Trophoblast cell (in vitro differentiated cells and primary cell): Measurements from ENCODE around the gene TMEM252.
A peak's percentile ranks its signal among the peaks of the same experiment; 100 is the strongest.

Source experiments
- DNase-seq, 2 donors: peaks; one replicate each; pipeline ENCODE4 v3.0.0-alpha.2; 2016
- H2AFZ ChIP-seq: 2 replicates; pipeline ENCODE4 v1.6.1; 2013; ENCODE audit warnings: low read length, moderate library complexity, mild to moderate bottlenecking; ENCODE audit not compliant: insufficient read depth, poor library complexity
- H2AK5ac ChIP-seq: 2 replicates; pipeline ENCODE4 v1.6.1; 2013; ENCODE audit warnings: mild to moderate bottlenecking, low read length
- H2BK120ac ChIP-seq: 2 replicates; pipeline ENCODE4 v1.6.1; 2013; ENCODE audit warnings: low read length, mild to moderate bottlenecking, moderate library complexity; ENCODE audit not compliant: insufficient read depth, poor library complexity
- H2BK12ac ChIP-seq: 2 replicates; pipeline ENCODE4 v1.6.1; 2013; ENCODE audit warnings: mild to moderate bottlenecking, low read length, moderate library complexity
- H2BK5ac ChIP-seq: 2 replicates; pipeline ENCODE4 v1.6.1; 2013; ENCODE audit warnings: low read length, low read depth, moderate library complexity, mild to moderate bottlenecking; ENCODE audit not compliant: poor library complexity
- H3K14ac ChIP-seq: 2 replicates; pipeline ENCODE4 v1.6.1; 2013; ENCODE audit warnings: mild to moderate bottlenecking, low read length
- H3K18ac ChIP-seq: 2 replicates; pipeline ENCODE4 v1.6.1; 2013; ENCODE audit warnings: mild to moderate bottlenecking, low read length
- H3K23ac ChIP-seq: 2 replicates; pipeline ENCODE4 v1.6.1; 2013; ENCODE audit warnings: low read length
- H3K27ac ChIP-seq: 2 replicates; pipeline ENCODE4 v1.5.1; 2013; ENCODE audit warnings: low read depth, mild to moderate bottlenecking, inconsistent platforms, low read length, moderate library complexity
- H3K27me3 ChIP-seq: 2 replicates; pipeline ENCODE4 v1.6.1; 2013; ENCODE audit warnings: inconsistent platforms, mild to moderate bottlenecking, low read length, moderate library complexity; ENCODE audit not compliant: insufficient read depth
- H3K36me3 ChIP-seq, 2 experiments: 1 replicate in 1 of 2; 2 replicates in 1 of 2; pipeline ENCODE4 v1.6.1; 2013; ENCODE audit warnings: low read length in 2 of 2, mild to moderate bottlenecking in 2 of 2, moderate library complexity in 1 of 2; ENCODE audit not compliant: insufficient read depth in 2 of 2, control insufficient read depth in 1 of 2
- H3K4ac ChIP-seq: 2 replicates; pipeline ENCODE4 v1.6.1; 2013; ENCODE audit warnings: low read depth, mild to moderate bottlenecking, low read length, moderate library complexity
- H3K4me1 ChIP-seq, 2 experiments: 1 replicate in 1 of 2; 2 replicates in 1 of 2; pipeline ENCODE4 v1.6.1; 2013; ENCODE audit warnings: low read length in 2 of 2, mild to moderate bottlenecking in 2 of 2, moderate library complexity in 1 of 2; ENCODE audit not compliant: insufficient read depth in 2 of 2, control insufficient read depth in 1 of 2
- H3K4me2 ChIP-seq: 2 replicates; pipeline ENCODE4 v1.6.1; 2013; ENCODE audit warnings: inconsistent platforms, mild to moderate bottlenecking, low read length, moderate library complexity
- H3K4me3 ChIP-seq: 2 replicates; pipeline ENCODE4 v1.5.1; 2013; ENCODE audit warnings: mild to moderate bottlenecking, low read depth, low read length, inconsistent platforms
- H3K79me1 ChIP-seq: one replicate; pipeline ENCODE4 v1.6.1; 2013; ENCODE audit warnings: low read length
- H3K79me2 ChIP-seq: 2 replicates; pipeline ENCODE4 v1.6.1; 2013; ENCODE audit warnings: low read length, mild to moderate bottlenecking; ENCODE audit not compliant: control insufficient read depth, insufficient read depth, poor library complexity
- H3K9ac ChIP-seq: 2 replicates; pipeline ENCODE4 v1.6.1; 2013; ENCODE audit warnings: mild to moderate bottlenecking, low read length
- H3K9me3 ChIP-seq: 2 replicates; pipeline ENCODE4 v1.6.1; 2013; ENCODE audit warnings: low read depth, mild to moderate bottlenecking, control low read depth, inconsistent platforms, low read length; ENCODE audit not compliant: insufficient read depth
- H4K12ac ChIP-seq: 2 replicates; pipeline ENCODE4 v1.6.1; 2013; ENCODE audit warnings: low read depth, mild to moderate bottlenecking, low read length, moderate library complexity
- H4K8ac ChIP-seq: 2 replicates; pipeline ENCODE4 v1.6.1; 2013; ENCODE audit warnings: low read depth, mild to moderate bottlenecking, low read length, moderate library complexity
- H4K91ac ChIP-seq: one replicate; pipeline ENCODE4 v1.6.1; 2013; ENCODE audit warnings: low read depth, mild to moderate bottlenecking, low read length, moderate library complexity
- WGBS: extraction: QIAGEN DNeasy Blood & Tissue Kit; methylation state at CpG from one replicate; pipeline ENCODE4 v1.1.7; 2013; ENCODE audit warnings: missing lambda C conversion rate; ENCODE audit not compliant: insufficient read length, insufficient coverage; ENCODE audit errors: extremely low coverage; 5-methylcytosine and 5-hydroxymethylcytosine counted together

The TMEM252 gene

DNA sequence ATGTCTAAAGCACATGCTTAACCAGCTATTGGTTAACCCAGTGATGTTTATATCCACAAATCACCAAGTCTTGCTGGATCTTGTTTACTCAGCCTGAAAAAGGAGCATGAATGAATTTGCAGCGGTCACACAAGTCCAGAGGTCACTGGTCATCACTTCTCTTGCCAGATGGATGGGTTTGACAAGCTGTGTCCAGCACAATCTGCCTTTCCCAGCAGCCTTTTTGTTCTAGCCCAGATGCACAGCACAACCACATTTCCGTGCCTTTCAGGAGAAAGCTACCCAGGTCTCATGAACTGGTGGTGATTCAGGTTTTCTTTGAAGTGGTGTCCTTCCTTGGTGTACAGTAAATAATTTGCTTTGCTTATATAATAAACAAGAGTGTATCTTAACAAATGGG, 32.1 kb downstream of the TMEM252 start:
- Histone ChIP-seq H2BK120ac (no peak overlapping the region), H3K79me1 (peaks cover 4% of the 10 kb centered on the region), H2AFZ (no peak overlapping the region), H3K14ac (no peak overlapping the region), H2AK5ac (no peak overlapping the region), H3K4ac (no peak overlapping the region), H3K79me2 (no peaks in the 10 kb centered on the region), H3K36me3 (no peaks in the 10 kb centered on the region), H3K27ac (no peak overlapping the region), H4K8ac (no peak overlapping the region), H3K4me1 (peaks cover 0 to 2% of the 10 kb centered on the region in 2 experiments), H4K12ac (no peak overlapping the region), H3K23ac (no peak overlapping the region), H3K4me2 (no peak overlapping the region), H3K18ac (no peak overlapping the region), H3K9ac (no peak overlapping the region), H2BK5ac (no peak overlapping the region), H4K91ac (no peak overlapping the region), H2BK12ac (no peak overlapping the region), H3K4me3 (no peak overlapping the region), H3K27me3 (no peaks in the 10 kb centered on the region), H3K9me3 (no peaks in the 10 kb centered on the region)
- no CpG with 5 or more reads among the region's 2 CpGs for WGBS
- no peak for DNase-seq

DNA sequence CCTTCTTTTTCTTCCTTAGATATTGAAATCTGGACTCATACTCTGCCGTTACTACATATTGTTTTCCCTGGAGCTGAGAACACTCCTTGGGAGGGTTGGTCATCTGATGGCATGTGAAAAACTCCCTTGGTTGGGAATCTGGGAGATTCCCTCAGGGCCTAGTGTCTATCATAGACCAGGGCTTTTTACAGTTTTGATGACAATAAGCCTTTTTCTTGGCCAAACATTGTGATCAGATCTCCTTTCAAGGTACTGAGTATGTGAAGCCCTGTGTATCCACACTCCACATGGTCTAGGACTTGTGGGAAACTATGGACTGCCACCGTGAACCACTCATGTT, 32.9 kb downstream of the TMEM252 start:
- Histone ChIP-seq H3K9me3 (no peaks in the 10 kb centered on the region), H3K27ac (no peak overlapping the region), H3K4me3 (no peak overlapping the region), H3K14ac (no peak overlapping the region), H2AK5ac (no peak overlapping the region), H2AFZ (no peak overlapping the region), H3K4ac (no peak overlapping the region), H2BK5ac (no peak overlapping the region), H3K4me1 (peaks cover 0 to 2% of the 10 kb centered on the region in 2 experiments), H2BK12ac (no peak overlapping the region), H3K27me3 (no peaks in the 10 kb centered on the region), H3K9ac (no peak overlapping the region), H4K91ac (peak overlapping the region; percentile 35), H3K4me2 (peak overlapping the region; percentile 25), H3K36me3 (no peaks in the 10 kb centered on the region), H4K8ac (no peak overlapping the region), H4K12ac (no peak overlapping the region), H3K18ac (no peak overlapping the region), H3K79me1 (peaks cover 4% of the 10 kb centered on the region), H3K23ac (no peak overlapping the region), H2BK120ac (no peak overlapping the region), H3K79me2 (no peaks in the 10 kb centered on the region)
- no CpG with 5 or more reads among the region's 2 CpGs for WGBS
- DNase-seq, result peak; percentile 4 to 26

DNA sequence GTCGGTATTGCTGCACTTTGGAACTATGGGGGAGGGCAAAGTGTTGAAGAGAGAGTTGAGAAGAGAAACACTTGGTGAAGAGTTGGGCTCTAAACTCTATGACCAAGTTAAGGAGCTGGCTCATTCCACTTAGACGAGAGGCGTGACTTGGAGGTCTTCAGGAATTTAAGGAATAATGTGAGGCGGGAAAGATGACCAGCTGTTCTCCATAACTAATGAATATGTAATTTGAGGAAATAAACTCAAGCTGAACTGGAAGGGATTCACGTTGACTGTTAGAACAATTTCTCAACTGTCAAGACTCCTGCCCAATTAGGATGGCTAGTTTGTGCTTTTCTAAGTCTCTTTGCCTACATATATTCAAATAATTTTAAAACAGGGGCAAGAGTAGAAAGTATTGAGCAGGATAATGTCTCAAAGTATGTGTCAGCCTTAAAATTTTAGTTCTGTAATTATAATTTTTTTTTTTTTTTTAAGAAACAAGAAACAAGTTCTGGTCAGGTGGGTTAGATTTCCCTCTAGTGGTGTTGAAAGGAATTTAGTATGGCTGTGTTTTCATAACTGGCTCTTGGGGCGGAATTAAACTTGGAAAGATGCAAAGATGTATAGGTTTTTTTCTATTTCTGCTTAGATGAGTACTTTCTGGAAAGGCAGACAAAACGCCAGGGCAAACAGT, 33.4 kb downstream of the TMEM252 start:
- no CpG with 5 or more reads among the region's 7 CpGs for WGBS
- H3K79me1 ChIP-seq, result peaks cover 4% of the 10 kb centered on the region
- no peak overlapping the region for H3K27ac ChIP-seq
- no peak overlapping the region for H2BK12ac ChIP-seq
- no peak overlapping the region for H4K8ac ChIP-seq
- no peak overlapping the region for H3K4me3 ChIP-seq
- no peak overlapping the region for H3K23ac ChIP-seq
- peak in 1 of 2 donors; percentile 42 for DNase-seq
- no peak overlapping the region for H2BK120ac ChIP-seq
- H3K18ac ChIP-seq, result no peak overlapping the region
- H3K4me2 ChIP-seq, result peak overlapping the region; percentile 25
- no peak overlapping the region for H2AFZ ChIP-seq
- peaks cover 0 to 2% of the 10 kb centered on the region in 2 experiments for H3K4me1 ChIP-seq
- H3K9me3 ChIP-seq, result no peaks in the 10 kb centered on the region
- H3K14ac ChIP-seq, result no peak overlapping the region
- H3K36me3 ChIP-seq, result no peaks in the 10 kb centered on the region
- H3K9ac ChIP-seq, result no peak overlapping the region
- no peak overlapping the region for H4K91ac ChIP-seq
- H3K79me2 ChIP-seq, result no peaks in the 10 kb centered on the region
- no peak overlapping the region for H4K12ac ChIP-seq
- H3K27me3 ChIP-seq, result no peaks in the 10 kb centered on the region
- H2BK5ac ChIP-seq, result no peak overlapping the region
- H2AK5ac ChIP-seq, result no peak overlapping the region
- H3K4ac ChIP-seq, result no peak overlapping the region

DNA sequence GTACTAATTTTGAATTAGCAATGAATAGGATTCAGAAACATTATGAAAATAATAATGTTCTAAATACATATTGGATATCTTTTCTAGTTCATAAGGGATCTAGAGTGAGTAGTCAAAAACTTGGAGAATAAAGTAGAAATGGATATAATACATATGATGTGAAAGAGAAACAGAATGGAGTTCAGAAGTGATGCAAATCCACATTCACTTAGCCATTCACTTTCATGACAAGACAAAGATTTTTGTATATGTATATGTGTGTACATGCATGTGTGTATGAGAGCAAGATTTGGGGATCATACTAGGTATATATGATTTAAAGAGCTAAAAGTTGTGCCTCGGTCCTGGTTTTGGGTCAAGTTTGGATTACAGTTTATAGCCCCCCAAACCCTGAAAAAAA, 34.1 kb downstream of the TMEM252 start:
- DNase-seq, result no peak
- no peak overlapping the region for H4K91ac ChIP-seq
- WGBS, result no CpG with 5 or more reads among the region's 1 CpG
- H3K4me3 ChIP-seq, result no peak overlapping the region
- no peak overlapping the region for H2BK120ac ChIP-seq
- H2BK12ac ChIP-seq, result no peak overlapping the region
- no peak overlapping the region for H3K4ac ChIP-seq
- no peak overlapping the region for H3K14ac ChIP-seq
- H2BK5ac ChIP-seq, result no peak overlapping the region
- H2AFZ ChIP-seq, result no peak overlapping the region
- H3K18ac ChIP-seq, result no peak overlapping the region
- H3K79me1 ChIP-seq, result peaks cover 4% of the 10 kb centered on the region
- no peak overlapping the region for H3K9ac ChIP-seq
- H4K12ac ChIP-seq, result no peak overlapping the region
- H3K79me2 ChIP-seq, result no peaks in the 10 kb centered on the region
- no peak overlapping the region for H4K8ac ChIP-seq
- H3K27ac ChIP-seq, result no peak overlapping the region
- H3K23ac ChIP-seq, result no peak overlapping the region
- H3K4me2 ChIP-seq, result no peak overlapping the region
- no peak overlapping the region for H2AK5ac ChIP-seq
- peaks cover 0 to 2% of the 10 kb centered on the region in 2 experiments for H3K4me1 ChIP-seq
- H3K27me3 ChIP-seq, result no peaks in the 10 kb centered on the region
- no peaks in the 10 kb centered on the region for H3K36me3 ChIP-seq
- no peaks in the 10 kb centered on the region for H3K9me3 ChIP-seq
